Raji (cell line): ENCODE data around the gene PEAR1.

Experiments used
- POLR2A ChIP-seq: IDR thresholded peaks from 2 replicates; pipeline ENCODE4 v1.6.1; 2011; ENCODE audit warnings: low read depth, low read length, control low read depth; ENCODE audit not compliant: insufficient read depth

The PEAR1 gene

GRCh38 chr1:156893048-156893953, at the start of gene PEAR1:
Gene PEAR1 (plus strand): TSS chr1:156893718. CDS start chr1:156903927, 10,209 bp downstream.
- no peak for TF ChIP-seq POLR2A

GRCh38 chr1:156844102-156844501, 49.4 kb upstream of the PEAR1 start:
- no peak for TF ChIP-seq POLR2A

- TF ChIP-seq POLR2A = no peak
Observed at GRCh38 chr1:156844638-156845037, 48.9 kb upstream of the PEAR1 start.

DNA sequence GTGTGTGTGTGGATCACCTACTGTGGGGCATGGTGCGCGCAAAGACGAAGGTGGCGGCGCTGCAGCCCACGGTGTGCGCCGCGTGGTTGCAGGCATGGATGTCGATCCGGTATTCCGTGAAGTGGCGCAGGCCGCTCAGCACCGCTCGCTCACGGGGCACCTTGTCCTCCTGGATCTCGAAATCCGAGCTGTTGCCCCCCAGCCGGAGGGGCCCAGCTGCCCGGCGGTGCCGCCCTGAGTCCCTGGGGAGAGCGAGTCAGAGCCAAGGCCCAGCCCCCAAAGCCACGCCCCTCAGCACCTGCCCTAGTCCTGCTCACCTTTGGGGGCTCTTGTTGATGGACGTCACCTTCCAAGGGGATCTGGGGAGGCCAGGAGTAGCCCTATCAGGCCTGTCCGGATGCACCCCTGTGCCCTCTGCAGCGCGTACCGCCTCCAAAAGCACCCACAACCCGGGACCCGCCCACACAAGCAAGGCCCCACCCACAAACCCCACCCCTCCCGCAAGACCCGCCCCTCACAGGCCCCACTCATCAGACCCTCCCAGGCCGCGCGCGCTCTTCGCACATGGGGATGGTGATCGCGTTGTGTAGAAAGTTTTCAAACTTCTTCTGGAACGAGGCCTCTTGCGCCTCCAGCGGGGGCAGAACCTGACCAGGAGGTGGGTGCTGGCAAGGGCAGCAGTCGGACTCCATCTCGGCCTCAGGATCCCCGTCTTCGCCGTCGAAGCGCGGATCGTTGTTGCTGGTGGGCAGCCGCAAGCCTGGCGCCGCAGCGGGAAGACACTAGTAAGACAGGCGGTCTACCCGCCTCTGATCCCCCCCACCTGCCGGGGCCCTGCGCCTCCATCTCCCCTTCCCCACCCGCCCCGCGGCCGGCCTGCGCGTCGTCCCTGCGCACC, 48.2 kb upstream of the PEAR1 start:
- no peak for TF ChIP-seq POLR2A

GRCh38 chr1:156845953-156846545, 47.5 kb upstream of the PEAR1 start:
- no peak for TF ChIP-seq POLR2A

DNA sequence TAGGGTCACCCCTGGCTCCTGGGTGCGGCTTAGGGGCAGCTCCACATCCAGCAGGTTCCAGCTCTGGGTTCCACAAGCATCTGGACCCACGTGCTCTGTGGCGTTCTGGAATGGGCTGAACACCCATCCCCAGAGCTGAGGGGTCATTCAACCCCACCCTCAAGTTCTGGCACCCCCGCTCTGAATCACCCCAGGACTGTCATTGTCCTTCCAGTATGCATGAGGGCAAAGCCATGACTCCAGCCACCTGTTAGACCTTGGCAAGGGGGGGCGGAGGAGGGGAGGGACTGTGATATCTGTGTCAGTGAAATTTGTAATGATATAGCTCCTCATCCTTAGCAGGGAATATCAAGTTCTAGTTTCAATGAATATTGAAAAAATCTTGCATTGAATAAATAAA, 46.9 kb upstream of the PEAR1 start:
- no peak for TF ChIP-seq POLR2A

- TF ChIP-seq POLR2A = no peak
Observed at GRCh38 chr1:156847591-156848460, 45.7 kb upstream of the PEAR1 start.

- TF ChIP-seq POLR2A = no peak
Observed at GRCh38 chr1:156848461-156849150, 44.9 kb upstream of the PEAR1 start.

- no peak for TF ChIP-seq POLR2A
Observed at GRCh38 chr1:156849151-156849496, 44.4 kb upstream of the PEAR1 start.

- TF ChIP-seq POLR2A = no peak
Observed at GRCh38 chr1:156851779-156852417, 41.6 kb upstream of the PEAR1 start.

- no peak for TF ChIP-seq POLR2A
Observed at GRCh38 chr1:156852418-156852874, 41.1 kb upstream of the PEAR1 start.

DNA sequence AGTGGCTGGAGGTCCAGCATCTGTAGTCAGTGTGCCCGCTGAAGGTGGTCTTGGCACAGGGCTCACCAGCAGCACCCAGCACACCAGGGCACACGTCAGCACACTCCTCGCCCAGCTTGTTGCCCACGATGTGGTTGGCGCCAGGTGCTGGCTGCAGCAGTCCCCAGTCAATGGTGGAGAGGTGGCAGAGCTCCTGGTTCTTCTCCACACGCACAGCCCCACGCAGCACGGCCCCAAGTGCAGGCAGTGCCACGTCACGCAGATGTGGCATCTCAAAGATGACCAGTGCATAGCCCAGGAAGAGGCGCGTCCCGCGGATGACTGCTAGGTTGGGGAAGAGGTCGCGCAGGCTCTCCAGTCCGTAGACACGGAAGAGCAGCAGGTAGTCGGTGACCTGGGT, 39.8 kb upstream of the PEAR1 start:
- TF ChIP-seq POLR2A = no peak

- no peak for TF ChIP-seq POLR2A
Observed at GRCh38 chr1:156854634-156855033, 38.9 kb upstream of the PEAR1 start.
